VCaP (cell line): ENCODE results near the gene RBM22.

Source experiments
- H3K27ac ChIP-seq: fragments of 450-650 bp; 2 replicates; pipeline ENCODE4 v1.5.1; 2017
- CTCF ChIP-seq: fragments of 450-650 bp; conservative IDR thresholded peaks from 2 replicates; pipeline ENCODE4 v1.5.1; 2017; ENCODE audit warnings: mild to moderate bottlenecking, moderate library complexity

RBM22 gene

GRCh38 chr5:150656191-150657132, 44.4 kb downstream of the RBM22 start:
- TF ChIP-seq CTCF, result peak; percentile 84
- peak overlapping the region; percentile 36; the same call in 1 of the 2 replicates for H3K27ac ChIP-seq

- TF ChIP-seq CTCF, result no peak
- H3K27ac ChIP-seq, result no peak overlapping the region
These were observed 45.6 kb downstream of the RBM22 start for GRCh38 chr5:150655221-150655620.

- no peak overlapping the region for H3K27ac ChIP-seq
- no peak for TF ChIP-seq CTCF
These were observed 46.9 kb downstream of the RBM22 start for GRCh38 chr5:150653762-150654556.

GRCh38 chr5:150653145-150653761, 47.6 kb downstream of the RBM22 start:
- H3K27ac ChIP-seq, result no peak overlapping the region
- no peak for TF ChIP-seq CTCF

GRCh38 chr5:150651924-150652671, 48.8 kb downstream of the RBM22 start:
- no peak for TF ChIP-seq CTCF
- H3K27ac ChIP-seq, result no peak overlapping the region

GRCh38 chr5:150651382-150651781, 49.5 kb downstream of the RBM22 start:
- H3K27ac ChIP-seq, result no peak overlapping the region
- TF ChIP-seq CTCF, result no peak
